Stimulated activated CD8-positive, alpha-beta memory T cell treated with anti-CD3 and anti-CD28 coated beads, Interleukin-15, amount 100 ng/mL, for 24 hours (primary cell): Measurements from ENCODE around the gene GLS2.
"Not testable (repeated sequence)": the region's sequence is repeated elsewhere in the genome, so short reads cannot be mapped to it uniquely, and the experiment has no call there.

Experiments
- DNase-seq: peaks from one replicate; pipeline ENCODE4 v3.0.0-alpha.2; 2020; ENCODE audit warnings: low read depth

GLS2 gene

DNA sequence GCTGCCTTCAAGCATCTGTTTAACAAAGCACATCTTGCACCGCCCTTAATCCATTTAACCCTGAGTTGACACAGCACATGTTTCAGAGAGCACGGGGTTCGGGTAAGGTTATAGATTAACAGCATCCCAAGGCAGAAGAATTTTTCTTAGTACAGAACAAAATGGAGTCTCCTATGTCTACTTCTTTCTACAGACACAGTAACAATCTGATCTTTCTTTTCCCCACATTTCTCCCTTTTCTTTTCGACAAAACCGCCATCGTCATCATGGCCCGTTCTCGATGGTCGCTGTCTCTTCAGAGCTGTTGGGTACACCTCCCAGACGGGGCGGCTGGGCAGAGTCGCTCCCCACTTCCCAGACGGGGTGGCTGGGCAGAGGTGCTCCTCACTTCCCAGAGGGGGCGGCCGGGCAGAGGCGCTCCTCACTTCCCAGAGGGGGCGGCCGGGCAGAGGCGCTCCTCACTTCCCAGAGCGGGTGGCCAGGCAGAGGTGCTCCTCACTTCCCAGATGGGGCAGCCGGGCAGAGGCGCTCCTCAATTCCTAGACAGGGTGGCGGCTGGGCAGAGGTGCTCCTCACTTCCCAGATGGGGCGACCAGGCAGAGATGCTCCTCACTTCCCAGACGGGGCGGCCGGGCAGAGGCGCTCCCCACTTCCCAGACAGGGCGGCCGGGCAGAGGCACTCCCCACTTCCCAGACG is 5.6 kb upstream of the GLS2 start:
- not testable (repeated sequence) for DNase-seq

DNA sequence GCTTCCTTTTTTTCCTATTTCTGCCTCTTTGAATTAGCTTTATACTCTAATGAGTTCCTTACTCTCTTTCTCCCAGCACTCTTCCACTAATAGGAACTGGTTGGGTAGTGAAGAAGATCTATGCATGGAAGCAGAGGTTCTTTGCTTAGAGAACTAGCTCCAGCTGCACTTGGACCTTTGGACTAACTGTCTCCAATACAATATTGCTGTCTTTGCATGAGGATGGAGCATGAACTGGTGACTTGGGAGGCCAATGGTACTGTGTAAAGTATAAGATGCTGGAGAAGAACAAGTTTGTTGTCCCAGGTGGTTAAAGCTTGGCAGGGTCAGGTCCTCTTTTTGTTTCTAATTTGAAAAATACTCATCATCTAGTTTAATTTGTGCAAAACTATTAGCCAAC is 2.4 kb upstream of the GLS2 start:
- no peak for DNase-seq

DNA sequence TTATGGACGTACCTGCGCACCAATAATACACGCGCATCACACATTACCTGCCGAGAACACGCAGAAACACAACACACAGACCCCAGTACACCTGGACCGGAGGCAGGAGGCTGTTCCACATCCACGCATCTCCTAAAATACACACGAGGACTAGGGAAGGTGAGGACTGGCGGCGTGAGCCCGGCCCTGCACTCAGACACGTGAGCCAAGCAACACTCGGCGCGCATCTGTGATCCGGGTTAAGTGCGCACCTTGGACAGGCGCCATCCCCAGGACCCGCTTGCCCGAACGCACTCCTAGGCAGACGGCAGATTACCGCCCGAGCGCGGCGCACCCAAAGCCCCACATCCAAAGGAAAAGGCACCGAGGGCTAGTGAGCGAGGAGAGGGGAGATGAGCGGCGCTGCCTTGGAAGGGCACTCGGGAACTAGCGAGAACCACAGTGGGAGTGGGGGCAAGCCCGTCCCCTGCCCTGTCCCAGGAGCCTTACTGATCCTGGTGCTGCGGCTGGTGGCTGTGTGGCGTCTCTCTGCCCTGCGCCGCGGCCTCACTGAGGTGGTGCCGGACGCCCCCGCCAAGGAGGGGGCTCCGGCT is 417 bp downstream of the GLS2 start:
- no peak for DNase-seq

DNA sequence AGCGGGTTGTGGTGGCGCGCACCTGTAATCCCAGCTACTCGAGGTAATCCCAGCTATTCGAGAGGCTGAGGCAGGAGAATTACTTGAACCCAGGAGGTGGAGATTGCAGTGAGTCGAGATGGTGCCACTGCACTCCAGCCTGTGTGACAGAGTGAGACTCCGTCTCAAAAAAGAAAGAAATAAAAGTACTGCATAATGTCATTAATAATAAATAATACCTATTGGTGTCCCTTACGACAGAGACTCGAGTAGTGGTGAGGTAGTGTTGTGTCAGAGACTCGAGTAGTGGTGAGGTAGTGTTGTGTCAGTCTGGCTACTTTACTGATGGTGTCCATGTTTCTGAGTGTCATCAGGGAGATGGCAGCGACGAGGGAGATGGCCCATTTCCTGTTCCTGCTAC is 1.3 kb downstream of the GLS2 start:
- no peak for DNase-seq

DNA sequence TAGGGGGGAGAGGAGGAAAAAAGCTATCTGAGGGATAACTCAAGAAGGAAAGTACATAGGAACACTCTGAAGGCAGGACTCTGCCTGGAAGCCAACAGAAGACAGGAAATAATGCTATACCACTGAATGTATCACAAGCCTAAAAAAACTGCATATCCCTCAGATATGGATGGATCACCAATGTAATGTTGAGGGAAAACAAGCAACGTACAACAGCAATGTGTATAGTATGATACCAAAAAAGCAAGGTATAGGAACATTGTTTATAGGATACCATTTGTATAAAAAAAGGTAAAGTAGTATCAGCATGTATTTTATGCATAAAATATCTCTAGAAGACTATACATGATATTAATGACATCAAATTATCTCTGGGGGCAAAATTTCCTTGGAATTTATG is 3.4 kb downstream of the GLS2 start:
- DNase-seq: no peak

DNA sequence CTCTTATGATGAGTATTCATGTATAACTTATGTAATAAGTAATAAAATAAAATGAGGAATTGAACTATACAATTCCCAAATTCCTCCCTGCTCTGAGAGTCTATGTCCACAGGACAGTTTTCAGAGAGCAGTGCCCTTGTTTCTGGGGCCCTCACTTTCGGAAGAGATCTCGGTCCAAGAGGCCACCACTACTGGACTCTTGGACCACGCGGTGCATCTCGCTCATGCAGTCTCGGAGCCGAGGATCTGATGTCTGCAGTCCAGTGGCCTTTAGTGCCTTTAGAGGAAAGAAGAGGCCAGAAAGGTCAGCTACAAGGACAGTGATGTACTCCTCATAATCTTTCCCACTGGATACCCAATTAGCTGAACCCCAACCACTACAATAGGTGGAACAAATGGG is 8.3 kb downstream of the GLS2 start:
- DNase-seq: no peak

DNA sequence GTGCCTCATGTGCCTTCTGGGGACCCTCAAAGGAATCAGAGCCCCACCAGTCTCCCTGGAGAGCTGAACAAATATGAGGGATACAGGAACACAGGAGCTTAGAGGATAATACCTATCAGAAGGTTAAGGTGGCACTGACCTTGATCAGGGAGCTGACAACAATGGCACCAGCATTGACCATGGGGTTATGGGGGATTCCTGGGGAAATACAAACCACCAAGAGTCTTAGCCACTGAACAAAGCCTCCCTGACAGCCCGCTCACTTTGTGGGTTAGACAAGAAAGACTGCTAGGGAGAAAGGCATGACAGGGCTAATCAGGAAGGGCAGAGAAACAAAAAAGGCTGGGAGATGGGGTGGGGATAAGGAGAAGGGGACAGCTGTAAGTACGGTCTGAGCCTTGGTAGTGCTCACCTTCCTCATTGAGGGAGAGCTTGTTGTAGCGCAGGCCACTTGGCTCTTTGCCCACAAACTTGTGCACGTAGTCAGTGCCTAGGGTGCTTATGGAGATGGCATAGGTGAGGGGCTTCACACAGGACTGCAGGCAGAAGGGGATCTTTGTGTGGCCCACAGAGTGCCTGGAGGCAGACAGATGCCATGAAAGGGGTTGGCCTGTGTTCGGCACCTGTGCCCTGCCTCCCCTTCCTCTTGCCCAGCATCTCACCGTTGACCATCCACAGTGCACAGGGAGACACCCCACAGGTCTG is 10.3 kb downstream of the GLS2 start:
- DNase-seq: no peak

DNA sequence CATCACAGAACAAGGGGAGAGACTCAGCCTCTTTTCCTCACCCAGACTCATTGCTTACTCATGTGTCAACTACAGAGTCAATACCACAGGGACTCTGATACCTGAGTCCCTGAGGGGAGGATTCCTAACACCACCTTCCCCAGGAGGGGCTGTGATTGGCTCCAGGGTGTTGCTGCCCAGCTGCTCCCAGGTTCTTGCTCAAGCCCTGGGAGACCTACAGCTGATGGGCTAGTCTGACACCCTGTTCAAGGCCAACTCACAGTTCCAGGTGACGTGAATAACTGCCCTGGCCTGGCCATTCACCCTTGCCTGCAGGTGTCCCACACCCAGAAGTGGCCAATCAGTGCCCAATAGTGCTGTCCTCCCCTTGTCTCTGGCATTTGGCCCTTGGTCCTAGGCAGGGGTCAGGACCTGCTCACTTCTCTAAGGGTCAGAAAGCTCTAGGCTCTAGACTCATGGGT is 11.0 kb downstream of the GLS2 start:
- DNase-seq: no peak

DNA sequence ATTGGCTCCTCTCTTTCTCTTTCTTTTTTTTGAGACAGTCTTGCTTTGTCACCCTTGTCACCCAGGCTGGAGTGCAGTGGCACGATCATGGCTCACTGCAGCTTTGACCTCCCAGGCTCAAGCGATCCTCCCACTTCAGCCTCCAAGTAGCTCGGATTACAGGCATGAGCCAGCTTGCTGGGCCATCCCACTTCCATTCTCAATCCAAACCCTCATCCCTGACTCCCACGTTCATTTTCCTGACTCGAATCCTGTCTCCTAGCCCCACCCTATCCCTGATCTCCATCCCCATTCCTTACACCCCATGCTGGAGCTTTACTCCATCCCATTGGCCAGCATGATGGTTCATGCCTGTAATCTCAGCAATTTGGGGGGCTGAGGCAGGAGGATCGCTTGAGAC is 11.8 kb downstream of the GLS2 start:
- no peak for DNase-seq

DNA sequence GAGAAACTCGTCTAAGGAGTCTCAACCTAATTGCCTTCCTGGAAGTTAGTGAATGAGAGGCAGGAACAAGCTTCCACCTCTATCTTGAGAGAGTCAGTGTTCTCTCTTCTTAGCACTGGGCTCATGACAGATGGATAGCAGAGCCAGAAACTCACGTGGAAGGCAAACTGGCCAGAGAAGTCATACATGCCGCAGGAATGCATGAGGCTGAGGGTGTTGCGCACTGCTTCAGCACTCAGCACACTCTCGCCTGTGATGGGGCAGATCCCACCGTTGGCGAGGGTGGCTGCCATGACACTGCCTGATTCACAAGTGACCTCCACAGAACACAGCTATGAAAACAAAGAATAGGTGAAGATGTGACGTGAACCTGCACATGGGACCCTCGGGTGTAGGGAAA is 13.6 kb downstream of the GLS2 start:
- DNase-seq: no peak

DNA sequence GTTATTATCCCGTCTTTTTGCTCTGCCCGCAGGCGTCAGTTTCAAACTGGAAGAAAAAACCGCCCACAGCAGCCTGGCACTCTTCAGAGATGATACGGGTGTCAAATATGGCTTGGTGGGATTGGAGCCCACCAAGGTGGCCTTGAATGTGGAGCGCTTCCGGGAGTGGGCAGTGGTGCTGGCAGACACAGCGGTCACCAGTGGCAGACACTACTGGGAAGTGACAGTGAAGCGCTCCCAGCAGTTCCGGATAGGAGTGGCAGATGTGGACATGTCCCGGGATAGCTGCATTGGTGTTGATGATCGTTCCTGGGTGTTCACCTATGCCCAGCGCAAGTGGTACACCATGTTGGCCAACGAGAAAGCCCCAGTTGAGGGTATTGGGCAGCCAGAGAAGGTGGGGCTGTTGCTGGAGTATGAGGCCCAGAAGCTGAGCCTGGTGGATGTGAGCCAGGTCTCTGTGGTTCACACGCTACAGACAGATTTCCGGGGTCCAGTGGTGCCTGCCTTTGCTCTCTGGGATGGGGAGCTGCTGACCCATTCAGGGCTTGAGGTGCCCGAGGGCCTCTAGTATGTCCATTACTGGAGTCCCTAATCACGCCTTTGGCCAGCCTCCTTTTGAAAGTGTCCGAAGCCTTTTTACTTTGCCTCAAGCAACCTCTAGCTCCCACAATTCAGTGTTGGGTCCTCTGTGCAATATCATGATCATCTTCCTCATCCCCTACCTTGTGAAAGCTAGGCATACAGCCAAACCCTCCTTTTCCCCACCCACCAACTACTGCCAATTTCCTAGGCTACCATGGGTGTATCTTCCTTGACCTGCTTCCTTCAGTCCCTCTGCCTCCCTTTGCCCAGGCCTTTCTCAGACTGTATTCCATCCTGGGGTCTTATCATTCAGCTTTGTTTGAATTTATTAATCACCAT is 18.7 kb downstream of the GLS2 start:
- DNase-seq: no peak

DNA sequence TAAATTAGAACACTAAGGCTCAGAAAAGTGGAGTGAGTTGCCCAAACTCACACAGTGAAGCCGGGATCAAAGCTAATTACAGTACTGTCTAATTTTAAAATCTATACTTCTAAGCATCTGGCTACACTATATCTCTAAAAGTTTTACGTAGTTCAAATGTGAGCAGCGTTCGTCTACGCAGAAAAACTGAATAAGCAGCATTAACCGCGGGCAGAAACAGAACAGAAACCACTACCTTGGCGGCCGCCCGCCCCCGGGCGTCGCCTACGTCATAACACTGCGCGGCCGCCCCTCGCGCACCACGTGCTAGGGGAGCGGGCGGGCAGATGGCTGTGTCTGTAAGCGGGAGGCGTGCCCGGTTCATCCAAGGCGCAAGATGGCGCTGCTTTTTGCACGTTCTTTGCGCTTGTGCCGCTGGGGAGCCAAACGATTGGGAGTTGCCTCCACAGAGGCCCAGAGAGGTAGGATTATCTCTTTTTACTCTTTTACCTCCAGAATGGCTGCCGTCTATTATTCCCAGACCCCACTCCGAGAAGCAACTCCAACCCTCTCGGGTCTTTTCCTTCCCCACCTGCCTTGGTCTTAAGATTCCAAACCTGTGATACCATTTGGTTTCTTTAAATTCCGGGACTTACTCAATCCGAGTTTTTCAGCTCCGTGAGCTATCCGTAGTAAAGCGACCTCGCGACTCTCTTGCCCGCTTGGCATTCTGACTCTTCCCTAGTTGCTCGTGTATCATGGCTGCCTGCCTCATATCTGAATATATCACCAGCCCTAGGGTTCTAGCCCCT is 19.6 kb downstream of the GLS2 start, which contains the start of gene SPRYD4:
Gene SPRYD4, plus strand, starts transcription at position 363 of the 791 bp plus-strand sequence. Its CDS starts 14 bp downstream, at position 377.
- peak; percentile 87 for DNase-seq

DNA sequence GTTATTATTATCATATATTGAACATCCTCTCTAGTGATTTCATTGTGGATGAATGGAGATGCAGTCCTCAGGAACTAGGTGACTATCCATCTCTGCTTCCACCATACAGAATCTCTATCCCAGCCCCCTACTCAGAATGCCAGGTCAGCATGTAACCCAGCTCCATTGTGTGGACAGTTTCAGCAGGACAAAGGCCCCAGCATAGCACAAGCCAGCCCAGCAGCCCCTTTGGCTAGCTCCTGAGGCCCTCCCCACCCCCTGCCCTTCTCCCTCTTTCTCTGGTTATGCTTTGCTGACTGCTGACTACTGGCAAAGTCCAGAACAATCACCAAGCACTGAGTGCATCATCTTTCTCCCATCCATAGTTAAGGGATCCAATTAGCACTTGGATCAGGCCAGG is 25.4 kb downstream of the GLS2 start:
- no peak for DNase-seq

DNA sequence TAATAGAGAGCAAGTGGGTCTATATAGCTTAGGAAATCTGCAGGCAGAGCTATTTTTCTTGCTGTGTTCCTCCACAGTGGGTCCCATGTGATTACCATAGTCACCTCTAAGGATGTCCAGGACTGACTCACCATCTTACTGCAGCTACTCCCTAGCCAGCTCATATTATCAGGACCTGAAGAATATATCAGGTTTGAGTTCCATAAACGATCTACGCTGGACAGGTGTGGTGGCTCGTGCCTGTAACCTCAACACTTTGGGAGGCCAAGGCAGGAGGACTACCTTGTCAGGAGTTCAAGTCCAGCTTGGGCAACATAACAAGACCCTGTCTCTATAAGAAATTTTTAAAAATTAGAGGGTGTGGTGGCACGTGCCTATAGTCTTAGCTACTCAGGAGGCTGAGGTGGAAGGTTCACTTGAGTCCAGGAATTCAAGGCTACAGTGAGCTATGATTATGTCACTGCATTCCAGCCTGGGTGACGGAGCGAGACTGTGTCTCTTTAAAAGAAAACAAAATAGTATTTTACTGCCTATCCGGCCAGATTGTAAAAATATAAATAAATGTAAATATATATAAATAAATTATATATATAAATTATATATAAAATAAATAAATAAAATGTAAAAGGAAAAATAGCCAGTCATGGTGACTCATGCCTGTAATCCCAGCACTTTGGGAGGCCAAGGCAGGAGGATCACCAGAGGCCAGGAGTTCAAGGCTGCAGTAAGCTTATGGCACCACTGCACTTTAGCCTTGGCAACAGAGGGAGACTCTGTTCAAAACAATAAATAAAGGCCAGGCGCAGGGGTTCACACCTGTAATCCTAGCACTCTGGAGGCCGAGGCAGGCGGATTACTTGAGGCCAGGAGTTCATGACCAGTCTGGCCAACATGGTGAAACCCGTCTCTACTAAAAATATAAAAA is 26.5 kb downstream of the GLS2 start:
- no peak for DNase-seq

DNA sequence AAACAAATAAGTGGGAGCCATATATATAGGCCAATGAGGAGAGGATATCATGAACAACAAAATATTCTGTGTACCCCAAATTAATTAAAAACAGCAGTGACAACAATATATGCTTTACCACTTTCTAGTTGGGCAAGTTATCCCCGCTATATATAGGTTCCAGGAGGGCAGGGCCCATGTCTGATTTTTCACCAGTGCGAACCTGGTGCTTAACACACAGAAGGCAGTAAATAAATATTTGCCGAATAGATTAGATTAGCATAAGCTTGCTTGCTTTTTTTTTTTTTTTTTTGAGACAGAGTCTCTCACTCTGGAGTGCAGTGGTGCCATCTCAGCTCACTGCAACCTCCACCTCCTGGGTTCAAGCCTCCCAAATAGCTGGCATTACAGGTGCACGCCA is 30.1 kb downstream of the GLS2 start:
- no peak for DNase-seq

DNA sequence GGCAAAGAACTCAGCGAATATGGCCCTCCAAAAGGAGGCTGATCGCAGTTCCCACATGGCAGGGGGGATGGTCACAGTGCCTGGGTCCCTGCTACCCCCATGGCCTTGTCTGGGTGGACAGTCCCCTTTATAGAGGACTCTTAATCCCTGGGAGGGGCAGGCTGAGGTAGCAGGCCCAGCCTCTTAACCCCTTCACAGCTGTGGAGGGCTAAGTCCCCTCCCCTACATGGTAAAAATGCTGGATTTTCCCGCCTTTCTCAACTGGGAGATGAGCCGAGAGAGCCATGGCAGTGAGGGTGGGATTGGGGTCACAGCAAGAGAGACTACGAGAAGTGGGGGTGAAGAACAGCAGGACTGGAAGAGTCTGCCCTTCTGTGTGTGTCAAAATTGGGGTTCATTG is 33.4 kb downstream of the GLS2 start, which contains the start of gene MIP:
Gene MIP, minus strand, starts transcription at position 101 of the 400 bp plus-strand sequence. Its CDS starts 44 bp downstream, at position 57.
- DNase-seq: no peak

DNA sequence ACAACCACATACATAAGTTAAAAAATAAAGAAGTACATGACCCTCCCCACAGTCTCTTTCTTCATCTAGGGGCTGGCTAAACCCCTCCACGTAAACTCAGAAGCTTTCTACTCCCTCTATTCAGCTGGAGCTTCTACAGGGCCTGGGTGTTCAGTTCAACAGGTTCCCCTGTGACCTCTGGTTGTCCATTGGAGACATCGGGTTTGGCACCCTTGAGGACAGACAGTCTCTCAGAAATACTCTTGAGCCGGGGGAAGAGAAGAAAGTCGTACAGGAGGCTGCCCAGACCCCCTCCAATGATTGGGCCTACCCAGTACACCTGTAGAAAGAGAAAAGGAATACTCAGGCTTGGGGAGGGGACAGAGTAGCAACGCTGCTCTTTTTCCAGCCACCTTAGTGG is 36.8 kb downstream of the GLS2 start:
- no peak for DNase-seq

DNA sequence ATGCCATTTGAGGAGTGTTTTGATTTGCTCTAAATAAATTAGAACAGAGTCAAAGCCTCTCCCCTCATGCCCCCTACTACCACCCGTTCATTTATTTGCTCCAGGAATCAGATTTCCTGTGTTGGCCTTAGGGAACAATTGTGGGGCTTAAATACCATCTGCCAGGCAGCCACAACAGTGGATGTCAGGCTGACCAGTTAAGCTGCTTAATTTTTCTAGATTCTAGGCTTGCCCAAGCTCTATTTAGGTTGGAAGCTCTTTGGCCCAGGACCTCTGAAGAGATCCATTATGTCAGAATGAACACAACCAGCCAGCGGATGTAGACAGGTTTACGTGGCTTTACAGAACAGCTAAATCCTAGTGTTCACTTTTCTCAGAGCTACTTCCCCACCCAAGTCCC is 37.7 kb downstream of the GLS2 start:
- no peak for DNase-seq

DNA sequence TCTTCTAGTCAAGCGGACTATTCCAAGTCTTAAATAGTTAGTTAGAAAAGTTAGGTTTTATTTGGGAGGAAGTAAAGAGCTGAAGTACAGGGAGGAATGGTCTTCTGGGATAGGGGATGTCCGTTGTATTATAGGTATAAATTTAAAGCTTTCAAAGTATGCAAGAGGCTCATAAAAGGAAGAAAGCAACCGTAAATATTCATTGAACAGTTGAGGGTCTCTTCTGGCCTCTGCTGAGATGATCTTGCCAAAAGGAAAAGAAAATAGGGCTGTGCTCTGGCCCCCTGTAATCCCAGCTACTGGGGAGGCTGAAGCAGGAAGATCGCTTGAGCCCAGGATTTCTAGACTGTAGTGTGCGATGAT is 38.4 kb downstream of the GLS2 start:
- no peak for DNase-seq
